Brain pericyte (primary cell): ENCODE results near the gene USP6NL.
"Not testable (repeated sequence)": the region's sequence is repeated elsewhere in the genome, so short reads cannot be mapped to it uniquely, and the experiment has no call there.

ENCODE experiments used
- DNase-seq: peaks from one replicate; pipeline ENCODE4 v3.0.0-alpha.2; 2012; ENCODE audit warnings: low read depth, low spot score

The USP6NL gene

DNA sequence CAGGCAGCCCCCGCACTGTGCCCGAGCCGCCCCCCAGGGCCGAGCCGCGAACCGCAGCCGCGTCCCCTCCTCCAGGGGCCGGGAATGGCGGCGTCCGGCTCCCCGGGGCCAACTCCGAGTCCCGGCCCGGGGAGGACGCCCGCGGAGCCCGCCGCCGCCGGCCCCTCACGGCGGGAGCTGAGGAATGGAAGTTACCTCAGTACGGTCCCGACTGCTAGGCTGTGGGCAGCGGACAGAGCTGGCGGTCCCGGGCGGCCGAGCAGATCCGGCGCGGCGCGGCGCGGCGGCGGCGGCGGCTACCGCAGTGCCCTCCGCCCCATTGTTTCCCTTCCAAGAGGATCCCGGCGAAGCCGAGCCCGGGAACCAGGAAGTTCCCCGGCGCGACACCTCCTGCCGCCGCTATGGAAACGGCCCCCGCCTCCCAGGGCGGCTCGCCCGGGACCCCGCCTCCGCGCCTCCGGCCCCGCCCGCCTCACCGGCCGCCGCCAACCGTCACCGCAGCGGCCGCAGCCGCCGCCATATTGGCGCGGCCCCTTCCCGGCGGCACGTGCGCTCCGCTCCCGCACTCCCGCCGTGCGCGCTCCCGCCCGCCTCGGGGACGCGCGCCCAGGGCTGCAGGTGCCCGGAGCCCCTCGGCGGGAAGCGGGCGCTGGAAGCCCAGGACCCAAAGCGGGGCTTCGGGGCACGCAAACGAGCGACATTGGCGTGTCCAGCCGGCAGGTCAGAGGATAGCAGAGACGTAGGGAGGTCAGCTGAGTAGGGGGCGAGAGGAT is at the start of gene USP6NL:
Gene USP6NL, minus strand, starts transcription at position 403 of the 773 bp plus-strand sequence. CDS start 14,016 bp downstream, outside the sequence.
- no peak for DNase-seq

- no peak for DNase-seq
Observed at GRCh38 chr10:11658801-11659368, 47.4 kb upstream of the USP6NL start.

GRCh38 chr10:11655836-11656235 is 44.4 kb upstream of the USP6NL start:
- DNase-seq, result no peak

DNA sequence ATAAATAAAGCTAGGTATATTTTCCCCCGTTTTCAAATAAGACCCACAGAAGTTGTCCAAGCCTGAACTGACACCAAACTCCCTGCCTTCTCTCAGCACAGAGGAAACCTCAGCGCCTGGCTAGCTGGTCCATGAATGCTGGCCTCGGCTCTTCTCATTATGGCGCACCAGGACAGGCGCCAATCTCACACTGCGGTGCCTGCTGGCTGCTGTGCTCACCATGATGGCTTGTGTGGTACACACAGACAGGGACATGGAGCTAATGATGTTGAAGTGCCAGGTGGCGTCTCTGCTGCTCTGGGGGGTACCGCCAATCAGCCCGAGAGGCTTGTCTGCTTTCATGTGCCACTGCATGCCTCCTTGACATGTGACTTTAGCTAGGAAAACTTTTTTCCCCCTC is 43.2 kb upstream of the USP6NL start:
- DNase-seq, result no peak

DNA sequence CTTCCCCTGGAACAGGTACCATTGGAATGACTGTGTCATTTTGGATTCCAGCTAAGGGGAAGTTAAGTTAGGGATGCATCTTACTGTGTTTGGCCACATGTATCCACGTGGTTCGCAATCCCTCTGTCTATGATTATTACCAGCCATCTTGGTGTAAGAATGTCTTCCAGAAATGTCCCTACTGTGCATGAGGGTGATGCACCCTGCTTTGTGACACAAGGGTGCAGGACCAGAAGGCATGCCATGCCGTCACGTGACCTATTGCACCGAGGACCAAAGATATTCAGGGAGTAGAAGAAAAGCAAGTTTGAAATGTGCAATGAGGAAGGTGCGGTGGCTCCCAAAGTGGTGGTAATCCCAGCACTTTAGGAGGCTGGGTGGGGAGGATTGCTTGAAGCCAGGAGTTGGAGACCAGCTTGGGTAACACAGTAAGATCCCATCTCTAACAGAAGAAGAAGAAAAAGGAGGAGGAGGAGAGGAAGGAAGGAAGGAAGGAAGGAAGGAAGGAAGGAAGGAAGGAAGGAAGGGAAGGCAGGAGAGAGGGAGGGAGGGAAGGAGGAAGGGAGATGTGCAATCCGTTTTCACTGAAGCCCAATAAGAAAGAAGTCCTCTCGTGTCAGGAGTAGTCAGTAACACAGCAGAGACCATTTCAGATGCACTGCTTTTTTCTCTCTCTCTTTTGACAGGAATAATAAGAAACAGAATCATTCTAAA is 42.5 kb upstream of the USP6NL start:
- DNase-seq, result no peak

GRCh38 chr10:11647676-11648075 is 36.2 kb upstream of the USP6NL start:
- no peak for DNase-seq

DNA sequence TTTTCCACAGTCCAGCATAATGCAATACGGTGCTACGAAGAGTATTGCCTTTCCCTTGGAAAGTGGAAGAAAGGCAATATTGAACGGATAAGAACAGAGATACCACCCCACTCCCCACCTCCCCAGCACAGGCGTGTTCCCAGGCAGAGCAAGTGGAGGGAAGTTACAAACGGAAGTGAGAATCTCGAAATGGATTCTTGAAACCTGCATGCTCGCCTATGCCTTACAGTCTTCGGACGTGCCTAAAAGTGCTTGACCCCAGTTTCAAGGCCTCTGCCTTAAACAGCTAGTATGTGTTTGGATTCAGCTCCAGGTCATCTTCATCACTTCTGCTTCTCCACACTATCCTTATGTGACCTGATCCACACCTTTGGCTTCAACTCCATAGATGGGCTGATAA is 35.0 kb upstream of the USP6NL start:
- DNase-seq, result no peak

- no peak for DNase-seq
Observed at GRCh38 chr10:11643039-11643438, 31.6 kb upstream of the USP6NL start.

DNA sequence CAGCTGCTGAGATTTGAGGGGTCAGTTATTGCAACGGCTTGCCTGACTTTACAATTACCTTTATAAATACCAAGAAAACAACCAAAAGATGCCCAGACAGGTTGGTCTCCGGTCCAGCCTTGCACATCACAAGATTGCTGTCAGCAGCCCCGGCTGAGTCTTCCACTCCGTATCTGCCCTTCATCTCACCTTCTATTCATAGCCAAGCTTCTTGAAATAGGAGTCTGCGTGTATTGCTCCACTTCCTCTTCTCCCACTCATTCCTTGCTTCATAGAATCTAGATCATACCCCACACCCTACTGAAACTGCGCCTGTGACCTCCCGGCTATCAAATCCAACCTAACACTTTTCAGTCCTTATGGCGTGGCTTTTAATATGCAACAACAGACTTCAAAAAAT is 31.1 kb upstream of the USP6NL start:
- DNase-seq, result no peak

DNA sequence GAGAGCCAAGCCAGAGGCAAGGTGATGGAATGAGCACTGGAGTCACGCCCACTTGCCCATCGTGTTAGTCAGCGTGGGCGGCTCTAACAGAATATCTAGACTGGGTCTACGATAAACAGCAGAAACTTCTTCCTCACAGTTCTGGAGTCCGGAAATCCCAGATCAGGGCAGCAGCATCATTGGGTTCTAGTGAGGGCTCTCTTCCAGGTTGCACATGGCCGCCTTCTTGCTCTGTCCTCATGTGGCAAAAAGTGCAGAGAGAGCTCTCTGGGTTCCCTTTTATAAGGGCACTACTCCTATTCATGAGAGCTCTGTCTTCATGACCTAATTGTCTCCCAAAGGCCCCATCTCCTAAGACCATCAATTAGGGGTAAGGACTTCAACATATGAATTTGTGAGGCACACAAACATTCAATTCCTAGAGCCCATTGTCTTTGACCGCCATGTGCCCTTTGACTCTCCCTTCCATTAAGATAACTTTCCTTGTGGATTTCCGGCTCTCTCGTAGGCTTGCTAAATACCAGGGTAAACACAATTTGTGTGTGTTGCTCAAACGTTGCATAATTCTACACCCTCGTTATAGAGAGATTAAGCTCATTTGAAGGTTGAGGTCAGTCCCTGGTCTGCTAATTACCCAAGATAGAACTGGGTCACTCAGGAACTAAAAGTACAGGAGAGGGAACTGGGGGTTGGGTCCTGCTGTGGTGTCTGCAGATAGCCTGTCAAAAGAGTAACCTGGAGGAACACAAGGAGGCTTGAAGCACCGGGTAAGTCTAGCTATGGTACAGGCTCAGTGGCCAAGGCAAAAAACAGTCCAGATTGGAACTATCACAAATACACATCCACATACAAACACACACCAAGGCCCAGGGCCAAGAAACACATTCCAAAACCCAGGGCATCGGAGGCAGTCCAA is 28.7 kb upstream of the USP6NL start:
- no peak for DNase-seq

DNA sequence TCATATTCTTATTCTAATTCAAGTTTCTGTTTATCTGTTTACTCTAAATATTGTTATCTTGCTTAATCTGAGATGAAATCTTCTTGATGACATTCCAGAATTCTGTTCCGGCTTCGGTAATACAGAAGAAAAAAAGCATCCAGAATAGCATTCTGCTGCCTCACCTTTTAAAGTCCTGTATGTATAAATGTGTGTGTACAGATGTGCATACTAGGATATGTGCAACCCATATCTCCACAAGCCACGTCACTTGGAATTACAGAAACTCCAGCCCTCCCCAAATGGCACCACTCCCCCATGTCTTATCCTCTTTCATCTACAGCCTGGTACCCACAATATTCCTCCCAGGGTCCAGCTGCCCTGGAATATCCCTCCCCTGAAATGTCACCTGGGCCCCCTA is 27.9 kb upstream of the USP6NL start:
- DNase-seq, result no peak

- DNase-seq, result no peak
Observed at GRCh38 chr10:11638055-11638698, 26.7 kb upstream of the USP6NL start.

DNA sequence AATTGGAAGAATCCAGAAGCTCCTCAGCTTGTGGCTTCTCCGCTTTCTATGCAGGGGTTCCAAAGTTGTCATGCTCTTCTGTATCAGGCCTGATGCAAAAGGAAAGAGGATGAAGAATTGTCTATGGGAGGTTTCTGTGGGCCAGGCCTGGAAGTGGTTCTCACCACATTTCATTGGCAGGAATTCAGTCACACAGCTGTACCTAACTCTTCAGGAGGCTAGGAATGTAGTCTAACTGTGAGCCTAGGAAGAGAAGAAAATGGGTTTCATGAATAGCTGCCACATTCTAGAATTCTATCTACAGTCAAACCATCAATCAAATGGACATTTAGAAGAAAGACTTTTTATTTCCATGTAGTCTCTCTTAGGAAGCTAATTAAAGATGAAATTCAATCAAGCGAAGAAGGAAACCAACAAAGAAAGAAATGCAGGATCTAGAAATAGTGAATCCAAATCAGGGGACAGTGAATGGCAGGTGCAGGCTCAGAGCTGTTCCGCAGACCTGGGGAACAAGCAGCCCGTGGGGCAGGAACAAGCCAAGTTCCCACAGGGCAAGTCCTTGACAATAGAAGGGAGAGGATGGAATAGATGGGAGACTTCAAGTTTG is 25.4 kb upstream of the USP6NL start:
- no peak for DNase-seq

DNA sequence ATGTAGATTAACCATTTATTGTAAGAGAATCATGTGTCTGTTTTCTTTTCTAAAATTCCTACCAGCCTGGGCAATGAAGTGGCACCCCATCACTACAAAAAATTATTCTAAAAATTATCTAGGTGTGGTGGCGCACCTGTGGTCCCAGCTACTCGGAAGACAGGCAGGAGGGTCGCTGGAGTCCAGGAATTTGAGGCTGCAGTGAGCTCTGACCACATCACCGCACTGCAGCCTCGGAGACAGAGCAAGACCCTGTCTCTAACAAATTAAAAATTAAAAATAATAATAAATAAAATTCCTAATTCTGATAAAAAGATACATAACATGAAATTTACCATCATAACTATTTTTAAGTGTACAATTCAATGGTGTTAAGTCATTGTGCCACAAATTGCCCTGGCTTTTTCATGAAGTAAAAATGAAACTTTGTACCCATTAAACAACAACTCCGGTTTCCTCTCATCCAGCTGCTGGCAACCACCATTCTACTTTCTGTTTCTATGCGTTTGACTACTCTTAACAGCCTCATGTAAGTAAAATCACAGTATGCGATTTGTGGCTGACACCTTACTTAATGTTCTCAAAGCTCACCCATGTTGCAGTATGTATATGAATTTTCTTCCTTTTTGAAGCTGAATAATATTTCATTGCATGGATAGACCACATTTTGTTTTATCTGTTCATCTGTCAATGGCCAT is 20.6 kb upstream of the USP6NL start:
- DNase-seq, result no peak

- no peak for DNase-seq
Observed at GRCh38 chr10:11631291-11631690, 19.8 kb upstream of the USP6NL start.

GRCh38 chr10:11629731-11630130 is 18.3 kb upstream of the USP6NL start:
- no peak for DNase-seq

- DNase-seq, result not testable (repeated sequence)
Observed at GRCh38 chr10:11627941-11628340, 16.5 kb upstream of the USP6NL start.

GRCh38 chr10:11626071-11626470 is 14.6 kb upstream of the USP6NL start:
- no peak for DNase-seq

- DNase-seq, result no peak
Observed at GRCh38 chr10:11625019-11625735, 13.7 kb upstream of the USP6NL start.

GRCh38 chr10:11617233-11617632 is 5.8 kb upstream of the USP6NL start:
- no peak for DNase-seq
